K562 (cell line): ENCODE data around the gene NCKAP1. TPM values are rescaled to one million over a fixed set of nuclear protein-coding genes. Genes with fewer than 3 reads are reported as not detected.

Source experiments
- ATAC-seq: fragments of 200-7000 bp; cut with Tn5 transposase; 3 replicates; pipeline ENCODE4 v1.9.1; 2020; ENCODE audit warnings: moderate library complexity
- BruUV-seq: library from RNA; stranded (reverse); fragments of 400-500 nt; replicated peaks from 2 replicates; lab custom pipeline; 2021; lab: Mats Ljungman, UMichigan
- CTCF ChIA-PET: fragments of 300-600 bp; formaldehyde crosslinking; extraction: SDS; loops from one replicate; lab custom pipeline; 2021; ENCODE audit warnings: low intra/inter-chr PET ratio; lab: Yijun Ruan, JAX
- POLR2A ChIA-PET: fragments of 300-600, 350-650 bp; sonication (Branson Sonifier 250); formaldehyde crosslinking; extraction: SDS; loops from one replicate; lab custom pipeline; 2021; ENCODE audit warnings: antibody characterized with exemption, inconsistent platforms; lab: Yijun Ruan, JAX
- DNase-seq, 4 experiments: peaks; one replicate each; pipeline versions ENCODE4 v3.0.0 to v3.0.0-alpha.2; 2011 to 2018; ENCODE audit warnings: low spot score in 3 of 4, mixed read lengths in 3 of 4; ENCODE audit errors: extremely low read depth in 1 of 4
- FAIRE-seq: peaks from 2 replicates; lab custom pipeline; 2011; peaks lifted over from hg19 to GRCh38; lab: Jason Lieb, UNC
- H2AFZ ChIP-seq: 2 replicates; pipeline ENCODE4 v1.6.0; 2011; ENCODE audit warnings: low read depth, low read length, control low read depth, inconsistent platforms
- H3K27ac ChIP-seq: fragments of 200-600 bp; 3 replicates; pipeline ENCODE4 v1.8.0; 2011; ENCODE audit warnings: low read depth, mild to moderate bottlenecking, control low read depth, inconsistent platforms, low read length, moderate library complexity, mixed read lengths; ENCODE audit errors: extremely low read depth
- H3K27me3 ChIP-seq, 2 experiments: fragments of 300-600 bp in 1 of 2; 2 replicates in 1 of 2; 3 replicates in 1 of 2; pipeline versions ENCODE4 v1.6.0 to v1.8.0; 2011; ENCODE audit warnings: inconsistent platforms in 2 of 2, low read length in 2 of 2, mild to moderate bottlenecking in 1 of 2, mixed read lengths in 1 of 2, moderate library complexity in 1 of 2; ENCODE audit not compliant: control insufficient read depth in 2 of 2, insufficient read depth in 2 of 2
- H3K36me3 ChIP-seq: fragments of 300-600 bp; 3 replicates; pipeline ENCODE4 v1.8.0; 2011; ENCODE audit warnings: mild to moderate bottlenecking, low read length, inconsistent platforms; ENCODE audit not compliant: control insufficient read depth, insufficient read depth
- H3K4me1 ChIP-seq, 2 experiments: fragments of 200-600 bp in 1 of 2; replicated peaks in 1 of 2; 2 replicates in 1 of 2; 3 replicates in 1 of 2; pipeline versions ENCODE4 v1.5.1 to v1.8.0; 2011; ENCODE audit warnings: inconsistent platforms in 2 of 2, low read length in 2 of 2, mild to moderate bottlenecking in 1 of 2, mixed read lengths in 1 of 2, moderate library complexity in 1 of 2; ENCODE audit not compliant: control insufficient read depth in 2 of 2, insufficient read depth in 2 of 2
- H3K4me2 ChIP-seq: 2 replicates; pipeline ENCODE4 v1.6.1; 2011; ENCODE audit warnings: low read length, control low read depth, inconsistent platforms, mixed read lengths; ENCODE audit not compliant: insufficient read depth
- H3K4me3 ChIP-seq: fragments of 200-600 bp; sonication (generic), shearing (Covaris generic); 2 replicates; pipeline ENCODE4 v1.5.1; 2016; ENCODE audit warnings: control low read depth, inconsistent platforms
- H3K79me2 ChIP-seq: fragments of 200-600 bp; 3 replicates; pipeline ENCODE4 v1.8.0; 2011; ENCODE audit warnings: low read length, inconsistent platforms; ENCODE audit not compliant: control insufficient read depth, insufficient read depth
- H3K9ac ChIP-seq, 2 experiments: 2 replicates each; pipeline versions ENCODE4 v1.6.0 to v1.6.1; 2011; ENCODE audit warnings: low read depth in 2 of 2, low read length in 2 of 2, control low read depth in 1 of 2, inconsistent platforms in 1 of 2, mild to moderate bottlenecking in 1 of 2, mixed read lengths in 1 of 2; ENCODE audit not compliant: insufficient read depth in 1 of 2
- H3K9me1 ChIP-seq: one replicate; pipeline ENCODE4 v1.6.0; 2011; ENCODE audit warnings: inconsistent platforms, mild to moderate bottlenecking, low read length, moderate library complexity; ENCODE audit not compliant: control insufficient read depth, insufficient read depth
- H3K9me3 ChIP-seq: replicated peaks from 2 replicates; pipeline ENCODE4 v1.5.1; 2011; ENCODE audit warnings: low read depth, low read length, inconsistent platforms; ENCODE audit not compliant: control insufficient read depth, insufficient read depth
- H4K20me1 ChIP-seq: replicated peaks from 2 replicates; pipeline ENCODE4 v1.6.1; 2011; ENCODE audit warnings: low read length, inconsistent platforms, mixed read lengths; ENCODE audit not compliant: control insufficient read depth, insufficient read depth
- CBX5 ChIP-seq: IDR thresholded peaks from 2 replicates; pipeline ENCODE4 v1.6.1; 2014; ENCODE audit warnings: low read depth, borderline replicate concordance
- CREBBP ChIP-seq: IDR thresholded peaks from one replicate; pipeline ENCODE4 v1.6.1; 2012; ENCODE audit warnings: low read depth, mild to moderate bottlenecking, control low read depth, inconsistent platforms, low read length
- GTF2F1 ChIP-seq: IDR thresholded peaks from 2 replicates; pipeline ENCODE4 v1.6.1; 2011; ENCODE audit warnings: low read depth, low read length, improper control_type of control experiment
- MED1 ChIP-seq: sonication (generic); formaldehyde crosslinking; IDR thresholded peaks from 2 replicates; pipeline ENCODE4 v1.8.1; 2023; ENCODE audit warnings: missing genetic modification reagents, borderline replicate concordance
- NFE2L1 ChIP-seq: fragments of 450-650 bp; IDR thresholded peaks from 2 replicates; pipeline ENCODE4 v1.6.1; 2016; ENCODE audit warnings: missing genetic modification characterization, low read depth, mild to moderate bottlenecking, missing compliant biosample characterization, moderate library complexity, borderline replicate concordance
- NR4A1 ChIP-seq, 2 experiments: fragments of 250-450 bp in 1 of 2; fragments of 450-650 bp in 1 of 2; sonication (Bioruptor Pico) in 1 of 2; IDR thresholded peaks; 2 replicates each; pipeline versions ENCODE4 v1.4.0 to v1.6.1; 2016 to 2020; ENCODE audit warnings: mild to moderate bottlenecking in 2 of 2, missing compliant biosample characterization in 1 of 2, missing genetic modification characterization in 1 of 2, moderate library complexity in 1 of 2
- RAD51 ChIP-seq: fragments of 450-650 bp; IDR thresholded peaks from 2 replicates; pipeline ENCODE4 v1.7.1; 2016; ENCODE audit warnings: low read depth, mild to moderate bottlenecking, borderline replicate concordance
- RBFOX2 ChIP-seq: fragments of 200-400 bp; formaldehyde crosslinking; IDR thresholded peaks from 2 replicates; pipeline ENCODE4 v1.6.1; 2017; ENCODE audit warnings: low read depth, mild to moderate bottlenecking, low read length, moderate library complexity
- RBM25 ChIP-seq: fragments of 200-400 bp; formaldehyde crosslinking; IDR thresholded peaks from 2 replicates; pipeline ENCODE4 v1.6.1; 2018; ENCODE audit warnings: low read length, low read depth, moderate library complexity; ENCODE audit not compliant: severe bottlenecking
- ZFP1 ChIP-seq: fragments of 450-650 bp; formaldehyde crosslinking; IDR thresholded peaks from 2 replicates; pipeline ENCODE4 v1.4.0; 2020; ENCODE audit warnings: mild to moderate bottlenecking, mixed read lengths
- ZSCAN32 ChIP-seq: fragments of 450-650 bp; formaldehyde crosslinking; IDR thresholded peaks from 2 replicates; pipeline ENCODE4 v1.4.0; 2020; ENCODE audit warnings: mild to moderate bottlenecking, moderate library complexity
- in situ Hi-C: fragments of 300-500 bp; cut with MboI; formaldehyde crosslinking; loops from 4 replicates; pipeline ENCODE4 v1.15.0; 2018; ENCODE audit warnings: inconsistent platforms, mixed read lengths
- intact Hi-C: fragments of 100-400 bp; cut with micrococcal nuclease; formaldehyde crosslinking; loops from 2 replicates; pipeline ENCODE4 v1.14.2; 2022
- polyA plus RNA-seq, 8 experiments: library from polyadenylated mRNA; depleted of rRNA in 4 of 8; stranded (reverse) in 5 of 8; unstranded in 3 of 8; fragments of >200 nt; fragmentation: Nextera tagmentation in 2 of 8; fragmentation: Illumina TruSeq in 1 of 8; extraction: Ambion mirVana in 2 of 8; extraction: Trizol in 1 of 8; gene quantifications; 2 replicates each; pipeline versions ENCODE4 v1.2.1 to v1.2.3, GENCODE V29; 2011 to 2014; ENCODE audit warnings: inconsistent platforms in 1 of 8, missing spikeins in 1 of 8
- total RNA-seq, 7 experiments: library from RNA; depleted of rRNA in 6 of 7; stranded (reverse); fragments of >200 nt in 6 of 7; fragmentation: Illumina TruSeq in 2 of 7; extraction: Trizol in 2 of 7; gene quantifications; 2 replicates each; pipeline versions ENCODE4 v1.2.1 to v1.2.3, GENCODE V29; 2011 to 2021; ENCODE audit warnings: low replicate concordance in 1 of 7
- TF ChIP-seq, protein P1 (sequence below), 3 experiments: IDR thresholded peaks in 2 of 3; conservative IDR thresholded peaks in 1 of 3; 2 replicates each; pipeline ENCODE4 v1.5.1; 2011 to 2012; ENCODE audit warnings: low read length in 3 of 3, mild to moderate bottlenecking in 3 of 3, control low read depth in 2 of 3, improper control_type of control experiment in 1 of 3, inconsistent platforms in 1 of 3, low read depth in 1 of 3, mixed read lengths in 1 of 3, moderate library complexity in 1 of 3; ENCODE audit not compliant: insufficient read depth in 2 of 3
- TF ChIP-seq, protein P2 (sequence below): fragments of 250-450 bp; sonication (Bioruptor Pico); IDR thresholded peaks from 2 replicates; pipeline ENCODE4 v1.4.0; 2020; ENCODE audit warnings: borderline replicate concordance
- TF ChIP-seq, protein P3 (sequence below): IDR thresholded peaks from 2 replicates; pipeline ENCODE4 v1.6.1; 2012; ENCODE audit warnings: low read depth, low read length, improper control_type of control experiment, borderline replicate concordance

The NCKAP1 gene
- total and polyA plus RNA-seq, 9 of the 15 experiments (the other 6 are each of a cell fraction or from before 2014, with no cell fraction given) = 34.0 to 153 (median 88.7) TPM

DNA sequence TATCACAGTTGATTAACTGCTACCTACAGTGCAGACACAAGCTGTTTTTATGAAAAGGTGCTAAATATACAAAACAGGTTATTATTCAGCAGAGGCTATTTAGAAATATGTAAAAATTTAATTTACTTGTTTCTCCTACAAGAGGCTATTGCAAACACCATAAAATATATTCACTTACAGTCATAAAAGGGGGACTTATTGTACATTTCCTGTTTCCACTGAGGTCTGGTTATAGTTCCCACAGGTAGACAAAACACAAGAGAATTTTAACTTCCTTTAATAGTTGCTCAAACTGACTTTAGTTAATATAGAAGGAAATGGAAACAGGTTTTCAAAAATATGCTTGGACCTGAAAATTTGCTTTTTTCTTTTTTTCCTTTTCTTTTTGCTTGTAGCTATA, 131.8 kb downstream of the NCKAP1 start:
- H2AFZ ChIP-seq = no peak overlapping the region
- no peaks in the 10 kb centered on the region for H4K20me1 ChIP-seq
- H3K9me3 ChIP-seq = no peaks in the 10 kb centered on the region
- intact Hi-C loops = no loop called here
- no TSS peak for BruUV-seq
- H3K27me3 ChIP-seq = no peaks in the 10 kb centered on the region
- H3K9me1 ChIP-seq = no peaks in the 10 kb centered on the region
- TF ChIP-seq CREBBP = no peak
- TF ChIP-seq RBM25 = no peak
- no peak for TF ChIP-seq CBX5
- TF ChIP-seq NFE2L1 = no peak
- TF ChIP-seq RBFOX2 = no peak
- TF ChIP-seq, protein P1, sequence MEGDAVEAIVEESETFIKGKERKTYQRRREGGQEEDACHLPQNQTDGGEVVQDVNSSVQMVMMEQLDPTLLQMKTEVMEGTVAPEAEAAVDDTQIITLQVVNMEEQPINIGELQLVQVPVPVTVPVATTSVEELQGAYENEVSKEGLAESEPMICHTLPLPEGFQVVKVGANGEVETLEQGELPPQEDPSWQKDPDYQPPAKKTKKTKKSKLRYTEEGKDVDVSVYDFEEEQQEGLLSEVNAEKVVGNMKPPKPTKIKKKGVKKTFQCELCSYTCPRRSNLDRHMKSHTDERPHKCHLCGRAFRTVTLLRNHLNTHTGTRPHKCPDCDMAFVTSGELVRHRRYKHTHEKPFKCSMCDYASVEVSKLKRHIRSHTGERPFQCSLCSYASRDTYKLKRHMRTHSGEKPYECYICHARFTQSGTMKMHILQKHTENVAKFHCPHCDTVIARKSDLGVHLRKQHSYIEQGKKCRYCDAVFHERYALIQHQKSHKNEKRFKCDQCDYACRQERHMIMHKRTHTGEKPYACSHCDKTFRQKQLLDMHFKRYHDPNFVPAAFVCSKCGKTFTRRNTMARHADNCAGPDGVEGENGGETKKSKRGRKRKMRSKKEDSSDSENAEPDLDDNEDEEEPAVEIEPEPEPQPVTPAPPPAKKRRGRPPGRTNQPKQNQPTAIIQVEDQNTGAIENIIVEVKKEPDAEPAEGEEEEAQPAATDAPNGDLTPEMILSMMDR (IDR thresholded peaks at IDR 0.05 in 2 of 3, conservative IDR thresholded peaks at IDR 0.05 in 1 of 3; ENCODE audit: insufficient read depth in 2 of 3, low read depth in 1 of 3, low read length in 3 of 3) = no peak
- TF ChIP-seq MED1 (CRISPR knock-in tag) = no peak
- no peak for TF ChIP-seq NR4A1 (CRISPR knock-in tag; IDR thresholded peaks at IDR 0.05)
- no peak for TF ChIP-seq NR4A1 (tag; IDR thresholded peaks at IDR 0.05)
- no peak for TF ChIP-seq RAD51
- TF ChIP-seq, protein P2, sequence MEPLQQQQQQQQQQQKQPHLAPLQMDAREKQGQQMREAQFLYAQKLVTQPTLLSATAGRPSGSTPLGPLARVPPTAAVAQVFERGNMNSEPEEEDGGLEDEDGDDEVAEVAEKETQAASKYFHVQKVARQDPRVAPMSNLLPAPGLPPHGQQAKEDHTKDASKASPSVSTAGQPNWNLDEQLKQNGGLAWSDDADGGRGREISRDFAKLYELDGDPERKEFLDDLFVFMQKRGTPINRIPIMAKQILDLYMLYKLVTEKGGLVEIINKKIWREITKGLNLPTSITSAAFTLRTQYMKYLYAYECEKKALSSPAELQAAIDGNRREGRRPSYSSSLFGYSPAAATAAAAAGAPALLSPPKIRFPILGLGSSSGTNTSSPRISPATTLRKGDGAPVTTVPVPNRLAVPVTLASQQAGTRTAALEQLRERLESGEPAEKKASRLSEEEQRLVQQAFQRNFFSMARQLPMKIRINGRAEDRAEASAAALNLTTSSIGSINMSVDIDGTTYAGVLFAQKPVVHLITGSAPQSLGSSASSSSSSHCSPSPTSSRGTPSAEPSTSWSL (CRISPR knock-in tag) = no peak
- no peak for TF ChIP-seq ZSCAN32
- TF ChIP-seq ZFP1 = no peak
- TF ChIP-seq, protein P3, sequence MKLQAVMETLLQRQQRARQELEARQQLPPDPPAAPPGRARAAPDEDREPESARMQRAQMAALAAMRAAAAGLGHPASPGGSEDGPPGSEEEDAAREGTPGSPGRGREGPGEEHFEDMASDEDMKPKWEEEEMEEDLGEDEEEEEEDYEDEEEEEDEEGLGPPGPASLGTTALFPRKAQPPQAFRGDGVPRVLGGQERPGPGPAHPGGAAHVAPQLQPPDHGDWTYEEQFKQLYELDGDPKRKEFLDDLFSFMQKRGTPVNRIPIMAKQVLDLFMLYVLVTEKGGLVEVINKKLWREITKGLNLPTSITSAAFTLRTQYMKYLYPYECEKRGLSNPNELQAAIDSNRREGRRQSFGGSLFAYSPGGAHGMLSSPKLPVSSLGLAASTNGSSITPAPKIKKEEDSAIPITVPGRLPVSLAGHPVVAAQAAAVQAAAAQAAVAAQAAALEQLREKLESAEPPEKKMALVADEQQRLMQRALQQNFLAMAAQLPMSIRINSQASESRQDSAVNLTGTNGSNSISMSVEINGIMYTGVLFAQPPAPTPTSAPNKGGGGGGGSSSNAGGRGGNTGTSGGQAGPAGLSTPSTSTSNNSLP = no peak
- no peak for TF ChIP-seq GTF2F1
- TF ChIP-seq, all 486 proteins: peak for 0
- Histone ChIP-seq H3K79me2 (no peaks in the 10 kb centered on the region), H3K36me3 (peaks cover 13% of the 10 kb centered on the region; the same call in 2 of the 3 replicates), H3K9ac (no peak overlapping the region), H3K27ac (no peak overlapping the region; the same call in 2 of the 3 replicates), H3K4me3 (no peak overlapping the region), H3K4me2 (no peak overlapping the region), H3K4me1 (no peaks in the 10 kb centered on the region; a peak in 2 of 5 replicates)
- no peak for FAIRE-seq
- DNase-seq = no peak
- ATAC-seq = no peak
- in situ Hi-C loops = no loop called here
- POLR2A ChIA-PET = interaction anchor here (0.7 kb wide), 1 partner anchor 11 kb away, joined by 3 read pairs; no protein-coding TSS in a partner anchor
- CTCF ChIA-PET = no interaction called here
